CD4-positive, alpha-beta memory T cell (primary cell): ENCODE results near the gene CHRM2. TPM values are rescaled to one million over a fixed set of nuclear protein-coding genes. Genes with fewer than 3 reads are reported as not detected.

Source experiments
- CTCF ChIA-PET: fragments of 350-600 bp; sonication (Branson Sonifier 250); formaldehyde crosslinking; loops from one replicate; lab custom pipeline; 2021; ENCODE audit warnings: inconsistent platforms; ENCODE audit not compliant: partially characterized antibody; lab: Charles Lee
- POLR2A ChIA-PET: fragments of 350-600 bp; sonication (Branson Sonifier 250); formaldehyde crosslinking; loops from one replicate; lab custom pipeline; 2021; ENCODE audit not compliant: partially characterized antibody; lab: Charles Lee
- DNase-seq, 5 donors: peaks; one replicate each; pipeline versions ENCODE4 v3.0.0 to v3.0.0-alpha.2; 2020 to 2022; ENCODE audit warnings: mixed read lengths in 1 of 5
- H3K27ac ChIP-seq: one replicate; pipeline ENCODE4 v1.7.0; 2013; ENCODE audit warnings: low read depth, low read length
- H3K27me3 ChIP-seq: 2 replicates; pipeline ENCODE4 v1.7.0; 2013; ENCODE audit warnings: mild to moderate bottlenecking, low read length, moderate library complexity; ENCODE audit not compliant: insufficient read depth
- H3K36me3 ChIP-seq: 2 replicates; pipeline ENCODE4 v1.7.0; 2013; ENCODE audit warnings: mild to moderate bottlenecking, low read length, moderate library complexity; ENCODE audit not compliant: insufficient read depth
- H3K4me1 ChIP-seq: 2 replicates; pipeline ENCODE4 v1.7.0; 2013; ENCODE audit warnings: mild to moderate bottlenecking, low read length, moderate library complexity; ENCODE audit not compliant: insufficient read depth
- H3K4me3 ChIP-seq, 2 donors: one replicate each; pipeline ENCODE4 v1.7.0; 2013; ENCODE audit warnings: low read length in 2 of 2, mild to moderate bottlenecking in 1 of 2
- H3K9me3 ChIP-seq, 2 donors: one replicate each; pipeline ENCODE4 v1.7.0; 2013; ENCODE audit warnings: low read length in 2 of 2, control low read depth in 1 of 2; ENCODE audit not compliant: control insufficient read depth in 1 of 2
- H3K27ac Mint-ChIP-seq, 7 donors: one replicate each; pipeline ENCODE4 v1.8.0; 2020 to 2021; ENCODE audit warnings: mixed read lengths in 7 of 7, mild to moderate bottlenecking in 6 of 7, inconsistent platforms in 3 of 7, moderate library complexity in 3 of 7
- H3K27me3 Mint-ChIP-seq, 2 donors: one replicate each; pipeline ENCODE4 v1.8.0; 2020 to 2021; ENCODE audit warnings: mixed read lengths in 2 of 2
- H3K36me3 Mint-ChIP-seq, 2 donors: one replicate each; pipeline ENCODE4 v1.8.0; 2020 to 2021; ENCODE audit warnings: mixed read lengths in 2 of 2, inconsistent platforms in 1 of 2, mild to moderate bottlenecking in 1 of 2
- H3K4me1 Mint-ChIP-seq, 4 donors: one replicate each; pipeline ENCODE4 v1.8.0; 2020 to 2021; ENCODE audit warnings: mixed read lengths in 4 of 4, mild to moderate bottlenecking in 1 of 4
- H3K4me3 Mint-ChIP-seq, 8 donors: one replicate each; pipeline ENCODE4 v1.8.0; 2020 to 2021; ENCODE audit warnings: mixed read lengths in 8 of 8, mild to moderate bottlenecking in 7 of 8, moderate library complexity in 6 of 8, inconsistent platforms in 3 of 8
- H3K9me3 Mint-ChIP-seq, 8 donors: one replicate each; pipeline ENCODE4 v1.8.0; 2020 to 2021; ENCODE audit warnings: mixed read lengths in 8 of 8, mild to moderate bottlenecking in 5 of 8, inconsistent platforms in 3 of 8, moderate library complexity in 1 of 8
- intact Hi-C: fragments of 100-400 bp; cut with micrococcal nuclease; formaldehyde crosslinking; loops from one replicate; pipeline ENCODE4 v1.15.1; 2023
- polyA plus RNA-seq, 2 donors: library from polyadenylated mRNA; unstranded; fragments of 300-500 nt; fragmentation: Illumina TruSeq; gene quantifications; one replicate each; pipeline ENCODE4 v1.2.3, GENCODE V29; 2021
- total RNA-seq, 2 experiments: library from RNA; stranded (reverse); gene quantifications; one replicate each; pipeline ENCODE4 v1.2.3, GENCODE V29; 2021

Gene CHRM2
- total and polyA plus RNA-seq, 4 experiments from 2014 or later, result not detected

GRCh38 chr7:136976504-136977251, 108.2 kb downstream of the CHRM2 start:
- Histone ChIP-seq H3K4me3 (no peak overlapping the region), H3K9me3 (no peaks in the 10 kb centered on the region), H3K36me3 (no peaks in the 10 kb centered on the region), H3K27ac (no peak overlapping the region), H3K4me1 (no peaks in the 10 kb centered on the region), H3K27me3 (no peaks in the 10 kb centered on the region)
- intact Hi-C loops, result no loop called here
- ChIA-PET CTCF (no interaction called here), POLR2A (no interaction called here)
- H3K4me1 Mint-ChIP-seq, result no peaks in the 10 kb centered on the region
- H3K27me3 Mint-ChIP-seq, result no peaks in the 10 kb centered on the region
- DNase-seq, result no peak
- no peaks in the 10 kb centered on the region for H3K36me3 Mint-ChIP-seq
- H3K27ac Mint-ChIP-seq, result no peak overlapping the region
- peaks cover 0 to 8% (median 3%) of the 10 kb centered on the region in 8 donors for H3K9me3 Mint-ChIP-seq
- no peak overlapping the region for H3K4me3 Mint-ChIP-seq

- POLR2A ChIA-PET, result no interaction called here
- no peak overlapping the region for H3K27ac ChIP-seq
- CTCF ChIA-PET, result no interaction called here
- H3K4me1 Mint-ChIP-seq, result no peaks in the 10 kb centered on the region
- intact Hi-C loops, result no loop called here
- no peaks in the 10 kb centered on the region for H3K4me1 ChIP-seq
- H3K27me3 Mint-ChIP-seq, result no peaks in the 10 kb centered on the region
- H3K9me3 ChIP-seq, result no peaks in the 10 kb centered on the region
- H3K36me3 ChIP-seq, result no peaks in the 10 kb centered on the region
- no peaks in the 10 kb centered on the region for H3K27me3 ChIP-seq
- no peak overlapping the region for H3K27ac Mint-ChIP-seq
- no peak overlapping the region for H3K4me3 Mint-ChIP-seq
- H3K36me3 Mint-ChIP-seq, result no peaks in the 10 kb centered on the region
- no peak overlapping the region for H3K4me3 ChIP-seq
- DNase-seq, result no peak
- peaks cover 0 to 7% (median 3%) of the 10 kb centered on the region in 8 donors for H3K9me3 Mint-ChIP-seq
Measured at GRCh38 chr7:136993377-136993776, 124.9 kb downstream of the CHRM2 start.

GRCh38 chr7:136997735-136998134, 129.3 kb downstream of the CHRM2 start:
- POLR2A ChIA-PET, result no interaction called here
- H3K27me3 Mint-ChIP-seq, result no peaks in the 10 kb centered on the region

GRCh38 chr7:136998495-136998894, 130.0 kb downstream of the CHRM2 start:
- H3K4me1 ChIP-seq, result no peaks in the 10 kb centered on the region
- no peak for DNase-seq
- H3K36me3 ChIP-seq, result no peaks in the 10 kb centered on the region
- no peaks in the 10 kb centered on the region for H3K9me3 ChIP-seq
- CTCF ChIA-PET, result no interaction called here
- Mint-ChIP-seq H3K27ac (no peak overlapping the region), H3K36me3 (no peaks in the 10 kb centered on the region), H3K27me3 (no peaks in the 10 kb centered on the region), H3K4me3 (no peak overlapping the region), H3K4me1 (no peaks in the 10 kb centered on the region), H3K9me3 (peaks cover 0 to 1% (median 0%) of the 10 kb centered on the region in 8 donors)
- H3K27me3 ChIP-seq, result no peaks in the 10 kb centered on the region
- intact Hi-C loops, result no loop called here
- no peak overlapping the region for H3K27ac ChIP-seq
- POLR2A ChIA-PET, result no interaction called here
- no peak overlapping the region for H3K4me3 ChIP-seq

More at GRCh38 chr7:136997735-136998134, 129.3 kb downstream of the CHRM2 start:
- no peak overlapping the region for H3K4me3 Mint-ChIP-seq
- DNase-seq, result no peak
- peaks cover 0 to 4% (median 0%) of the 10 kb centered on the region in 8 donors for H3K9me3 Mint-ChIP-seq
- H3K27ac ChIP-seq, result no peak overlapping the region
- no peak overlapping the region for H3K4me3 ChIP-seq
- no peaks in the 10 kb centered on the region for H3K36me3 Mint-ChIP-seq
- H3K27ac Mint-ChIP-seq, result no peak overlapping the region
- no peaks in the 10 kb centered on the region for H3K27me3 ChIP-seq
- no peaks in the 10 kb centered on the region for H3K4me1 Mint-ChIP-seq
- CTCF ChIA-PET, result no interaction called here
- H3K9me3 ChIP-seq, result no peaks in the 10 kb centered on the region
- intact Hi-C loops, result no loop called here
- H3K4me1 ChIP-seq, result no peaks in the 10 kb centered on the region
- no peaks in the 10 kb centered on the region for H3K36me3 ChIP-seq

GRCh38 chr7:137000621-137001020, 132.2 kb downstream of the CHRM2 start:
- Histone ChIP-seq H3K9me3 (no peaks in the 10 kb centered on the region), H3K36me3 (no peaks in the 10 kb centered on the region), H3K27me3 (no peaks in the 10 kb centered on the region), H3K27ac (no peak overlapping the region), H3K4me3 (no peak overlapping the region), H3K4me1 (no peaks in the 10 kb centered on the region)
- POLR2A ChIA-PET, result no interaction called here
- H3K9me3 Mint-ChIP-seq, result peaks cover 0 to 5% (median 2%) of the 10 kb centered on the region in 8 donors
- H3K36me3 Mint-ChIP-seq, result no peaks in the 10 kb centered on the region
- DNase-seq, result no peak
- intact Hi-C loops, result no loop called here
- no peak overlapping the region for H3K4me3 Mint-ChIP-seq
- no peaks in the 10 kb centered on the region for H3K4me1 Mint-ChIP-seq
- no peaks in the 10 kb centered on the region for H3K27me3 Mint-ChIP-seq
- CTCF ChIA-PET, result interaction anchor here (1.2 kb wide), 1 partner anchor 9 kb away, joined by 3 read pairs; no protein-coding TSS in a partner anchor
- no peak overlapping the region for H3K27ac Mint-ChIP-seq

GRCh38 chr7:137001041-137001440, 132.6 kb downstream of the CHRM2 start:
- Mint-ChIP-seq H3K9me3 (peaks cover 0 to 5% (median 2%) of the 10 kb centered on the region in 8 donors), H3K27ac (no peak overlapping the region), H3K4me3 (no peak overlapping the region), H3K4me1 (no peaks in the 10 kb centered on the region), H3K27me3 (no peaks in the 10 kb centered on the region), H3K36me3 (no peaks in the 10 kb centered on the region)
- H3K36me3 ChIP-seq, result no peaks in the 10 kb centered on the region
- no peak overlapping the region for H3K4me3 ChIP-seq
- H3K9me3 ChIP-seq, result no peaks in the 10 kb centered on the region
- DNase-seq, result no peak
- H3K27ac ChIP-seq, result no peak overlapping the region
- intact Hi-C loops, result no loop called here
- no peaks in the 10 kb centered on the region for H3K27me3 ChIP-seq
- POLR2A ChIA-PET, result no interaction called here
- no peaks in the 10 kb centered on the region for H3K4me1 ChIP-seq
- CTCF ChIA-PET, result no interaction called here

GRCh38 chr7:137001478-137001877, 133.0 kb downstream of the CHRM2 start:
- Histone ChIP-seq H3K27me3 (no peaks in the 10 kb centered on the region), H3K36me3 (no peaks in the 10 kb centered on the region), H3K4me1 (no peaks in the 10 kb centered on the region), H3K9me3 (no peaks in the 10 kb centered on the region), H3K27ac (no peak overlapping the region), H3K4me3 (no peak overlapping the region)
- DNase-seq, result no peak
- H3K4me1 Mint-ChIP-seq, result no peaks in the 10 kb centered on the region
- H3K27me3 Mint-ChIP-seq, result no peaks in the 10 kb centered on the region
- no peaks in the 10 kb centered on the region for H3K36me3 Mint-ChIP-seq
- H3K4me3 Mint-ChIP-seq, result no peak overlapping the region
- intact Hi-C loops, result no loop called here
- peaks cover 0 to 5% (median 2%) of the 10 kb centered on the region in 8 donors for H3K9me3 Mint-ChIP-seq
- CTCF ChIA-PET, result no interaction called here
- POLR2A ChIA-PET, result no interaction called here
- no peak overlapping the region for H3K27ac Mint-ChIP-seq
